GM21360 (cell line): ENCODE measurements around the gene ANKRD13C.

Experiments used
- ATAC-seq: cut with Tn5 transposase; IDR thresholded peaks from one replicate; pipeline ENCODE4 v1.9.1; 2021; ENCODE audit warnings: mild to moderate bottlenecking, moderate library complexity; ENCODE audit not compliant: unreplicated experiment

The ANKRD13C gene

GRCh38 chr1:70221238-70222121, 133.0 kb downstream of the ANKRD13C start, which contains the start of gene SRSF11:
Gene SRSF11, plus strand, starts transcription at chr1:70221380. Its CDS starts 257 bp downstream, at chr1:70221637.
- peak; percentile 94 for ATAC-seq

- peak; percentile 2 for ATAC-seq
Observed at GRCh38 chr1:70220517-70221237, 133.8 kb downstream of the ANKRD13C start.

GRCh38 chr1:70220015-70220414, 134.5 kb downstream of the ANKRD13C start:
- no peak for ATAC-seq

GRCh38 chr1:70211541-70211940, 143.0 kb downstream of the ANKRD13C start:
- no peak for ATAC-seq

GRCh38 chr1:70210820-70211219, 143.7 kb downstream of the ANKRD13C start:
- no peak for ATAC-seq
